PFSK-1 (cell line): ENCODE data around the gene FRMD3.

ENCODE experiments used
- POLR2AphosphoS5 ChIP-seq: IDR thresholded peaks from 2 replicates; pipeline ENCODE4 v1.6.1; 2012; ENCODE audit warnings: low read depth, mild to moderate bottlenecking, control low read depth, low read length, moderate library complexity
- SIN3A ChIP-seq: IDR thresholded peaks from 2 replicates; pipeline ENCODE4 v1.6.1; 2012; ENCODE audit warnings: mild to moderate bottlenecking, low read length, moderate library complexity, borderline replicate concordance; ENCODE audit not compliant: insufficient read depth
- TF ChIP-seq, protein P1 (sequence below), 2 experiments: IDR thresholded peaks; 2 replicates each; pipeline versions ENCODE4 v1.6.1 to v1.8.0; 2011 to 2012; ENCODE audit warnings: low read depth in 2 of 2, low read length in 2 of 2, control low read depth in 1 of 2, inconsistent platforms in 1 of 2, mild to moderate bottlenecking in 1 of 2, moderate library complexity in 1 of 2; ENCODE audit not compliant: insufficient read depth in 1 of 2

GRCh38 chr9:83520292-83520691, 17.9 kb downstream of the FRMD3 start:
- TF ChIP-seq, protein P1, sequence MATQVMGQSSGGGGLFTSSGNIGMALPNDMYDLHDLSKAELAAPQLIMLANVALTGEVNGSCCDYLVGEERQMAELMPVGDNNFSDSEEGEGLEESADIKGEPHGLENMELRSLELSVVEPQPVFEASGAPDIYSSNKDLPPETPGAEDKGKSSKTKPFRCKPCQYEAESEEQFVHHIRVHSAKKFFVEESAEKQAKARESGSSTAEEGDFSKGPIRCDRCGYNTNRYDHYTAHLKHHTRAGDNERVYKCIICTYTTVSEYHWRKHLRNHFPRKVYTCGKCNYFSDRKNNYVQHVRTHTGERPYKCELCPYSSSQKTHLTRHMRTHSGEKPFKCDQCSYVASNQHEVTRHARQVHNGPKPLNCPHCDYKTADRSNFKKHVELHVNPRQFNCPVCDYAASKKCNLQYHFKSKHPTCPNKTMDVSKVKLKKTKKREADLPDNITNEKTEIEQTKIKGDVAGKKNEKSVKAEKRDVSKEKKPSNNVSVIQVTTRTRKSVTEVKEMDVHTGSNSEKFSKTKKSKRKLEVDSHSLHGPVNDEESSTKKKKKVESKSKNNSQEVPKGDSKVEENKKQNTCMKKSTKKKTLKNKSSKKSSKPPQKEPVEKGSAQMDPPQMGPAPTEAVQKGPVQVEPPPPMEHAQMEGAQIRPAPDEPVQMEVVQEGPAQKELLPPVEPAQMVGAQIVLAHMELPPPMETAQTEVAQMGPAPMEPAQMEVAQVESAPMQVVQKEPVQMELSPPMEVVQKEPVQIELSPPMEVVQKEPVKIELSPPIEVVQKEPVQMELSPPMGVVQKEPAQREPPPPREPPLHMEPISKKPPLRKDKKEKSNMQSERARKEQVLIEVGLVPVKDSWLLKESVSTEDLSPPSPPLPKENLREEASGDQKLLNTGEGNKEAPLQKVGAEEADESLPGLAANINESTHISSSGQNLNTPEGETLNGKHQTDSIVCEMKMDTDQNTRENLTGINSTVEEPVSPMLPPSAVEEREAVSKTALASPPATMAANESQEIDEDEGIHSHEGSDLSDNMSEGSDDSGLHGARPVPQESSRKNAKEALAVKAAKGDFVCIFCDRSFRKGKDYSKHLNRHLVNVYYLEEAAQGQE (IDR thresholded peaks at IDR 0.05; ENCODE audit: insufficient read depth in 1 of 2, low read depth in 2 of 2, low read length in 2 of 2) = no peak
- TF ChIP-seq SIN3A (no peak), POLR2AphosphoS5 (no peak)
